CD14-positive monocyte (primary cell): ENCODE results near the gene DYNC1LI2. TPM values are rescaled to one million over a fixed set of nuclear protein-coding genes. Genes with fewer than 3 reads are reported as not detected.
A peak's percentile ranks its signal among the peaks of the same experiment; 100 is the strongest.

Source experiments
- DNase-seq, 3 donors: peaks; one replicate each; pipeline ENCODE4 v3.0.0-alpha.2; 2011 to 2022
- H2AFZ ChIP-seq: 2 replicates; pipeline ENCODE4 v1.6.0; 2012; ENCODE audit warnings: mild to moderate bottlenecking, low read depth, low read length, inconsistent platforms; ENCODE audit not compliant: insufficient read depth, poor library complexity, severe bottlenecking
- H3K27ac ChIP-seq, 2 donors: 1 replicate in 1 of 2; 2 replicates in 1 of 2; pipeline ENCODE4 v1.5.1; 2012 to 2013; ENCODE audit warnings: low read length in 2 of 2, control low read depth in 1 of 2, inconsistent platforms in 1 of 2, low read depth in 1 of 2, mild to moderate bottlenecking in 1 of 2
- H3K27me3 ChIP-seq, 2 donors: one replicate each; pipeline versions ENCODE4 v1.6.0 to v1.6.1; 2011 to 2013; ENCODE audit warnings: low read length in 2 of 2; ENCODE audit not compliant: control insufficient read depth in 2 of 2, insufficient read depth in 2 of 2
- H3K36me3 ChIP-seq, 2 donors: replicated peaks in 1 of 2; 1 replicate in 1 of 2; 2 replicates in 1 of 2; pipeline versions ENCODE4 v1.5.1 to v1.6.1; 2012 to 2013; ENCODE audit warnings: low read length in 2 of 2, control low read depth in 1 of 2, inconsistent platforms in 1 of 2, mild to moderate bottlenecking in 1 of 2; ENCODE audit not compliant: insufficient read depth in 2 of 2, control insufficient read depth in 1 of 2
- H3K4me1 ChIP-seq, 2 donors: 1 replicate in 1 of 2; 2 replicates in 1 of 2; pipeline versions ENCODE4 v1.5.1 to v1.6.1; 2012 to 2013; ENCODE audit warnings: low read length in 2 of 2, control low read depth in 1 of 2, inconsistent platforms in 1 of 2, mild to moderate bottlenecking in 1 of 2, moderate library complexity in 1 of 2; ENCODE audit not compliant: insufficient read depth in 2 of 2, control insufficient read depth in 1 of 2
- H3K4me2 ChIP-seq: replicated peaks from 2 replicates; pipeline ENCODE3; 2012; ENCODE audit warnings: low read length, moderate library complexity, mild to moderate bottlenecking; ENCODE audit not compliant: poor library complexity, severe bottlenecking; ENCODE audit errors: extremely low read depth
- H3K4me3 ChIP-seq, 3 experiments: fragments of 200-600 bp in 1 of 3; sonication (generic) in 1 of 3; replicated peaks in 1 of 3; 1 replicate in 2 of 3; 2 replicates in 1 of 3; pipeline ENCODE4 v1.5.1; 2011 to 2013; ENCODE audit warnings: low read length in 3 of 3, mild to moderate bottlenecking in 3 of 3, control low read depth in 2 of 3, low read depth in 2 of 3, inconsistent platforms in 1 of 3, moderate library complexity in 1 of 3
- H3K79me2 ChIP-seq: 2 replicates; pipeline ENCODE4 v1.6.0; 2012; ENCODE audit warnings: mild to moderate bottlenecking, control low read depth, inconsistent platforms, low read length, moderate library complexity; ENCODE audit not compliant: insufficient read depth
- H3K9ac ChIP-seq: 2 replicates; pipeline ENCODE4 v1.6.0; 2017; ENCODE audit warnings: low read length, mild to moderate bottlenecking; ENCODE audit not compliant: insufficient read depth, poor library complexity, severe bottlenecking
- H3K9me3 ChIP-seq, 2 donors: replicated peaks in 1 of 2; 1 replicate in 1 of 2; 2 replicates in 1 of 2; pipeline versions ENCODE4 v1.5.1 to v1.6.1; 2012 to 2013; ENCODE audit warnings: low read length in 2 of 2, control low read depth in 1 of 2; ENCODE audit not compliant: control insufficient read depth in 1 of 2, insufficient read depth in 1 of 2
- H4K20me1 ChIP-seq: 2 replicates; pipeline ENCODE4 v1.6.0; 2012; ENCODE audit warnings: mild to moderate bottlenecking, low read length, control low read depth, moderate library complexity; ENCODE audit not compliant: insufficient read depth
- H3K27ac Mint-ChIP-seq, 7 donors: one replicate each; pipeline ENCODE4 v1.8.0; 2020; ENCODE audit warnings: mild to moderate bottlenecking in 7 of 7, mixed read lengths in 7 of 7, moderate library complexity in 6 of 7, inconsistent platforms in 2 of 7
- H3K27me3 Mint-ChIP-seq, 3 donors: one replicate each; pipeline ENCODE4 v1.8.0; 2021 to 2022; ENCODE audit warnings: low read depth in 3 of 3, mild to moderate bottlenecking in 3 of 3, mixed read lengths in 3 of 3, moderate library complexity in 3 of 3, inconsistent platforms in 1 of 3
- H3K36me3 Mint-ChIP-seq, 2 donors: one replicate each; pipeline ENCODE4 v1.8.0; 2020; ENCODE audit warnings: mixed read lengths in 2 of 2, inconsistent platforms in 1 of 2, mild to moderate bottlenecking in 1 of 2
- H3K4me1 Mint-ChIP-seq: one replicate; pipeline ENCODE4 v1.8.0; 2020; ENCODE audit warnings: mild to moderate bottlenecking, mixed read lengths
- H3K4me3 Mint-ChIP-seq, 2 donors: one replicate each; pipeline ENCODE4 v1.8.0; 2020; ENCODE audit warnings: mild to moderate bottlenecking in 2 of 2, mixed read lengths in 2 of 2, moderate library complexity in 1 of 2
- H3K9me3 Mint-ChIP-seq, 7 donors: one replicate each; pipeline ENCODE4 v1.8.0; 2020 to 2022; ENCODE audit warnings: mixed read lengths in 7 of 7, mild to moderate bottlenecking in 6 of 7, moderate library complexity in 6 of 7, inconsistent platforms in 2 of 7
- WGBS: methylation state at CpG from one replicate; pipeline ENCODE4 v1.1.5; 2013; ENCODE audit warnings: missing lambda C conversion rate; ENCODE audit not compliant: insufficient coverage; 5-methylcytosine and 5-hydroxymethylcytosine counted together
- intact Hi-C, 2 donors: fragments of 100-400 bp; cut with micrococcal nuclease; formaldehyde crosslinking; loops; one replicate each; pipeline versions ENCODE4 v1.15.0 to v1.15.1; 2023
- polyA plus RNA-seq, 3 donors: library from polyadenylated mRNA; depleted of rRNA in 1 of 3; unstranded in 2 of 3; stranded (reverse) in 1 of 3; fragments of 300-500 nt in 2 of 3; fragments of >200 nt in 1 of 3; fragmentation: Illumina TruSeq in 2 of 3; gene quantifications; 1 replicate in 2 of 3; 2 replicates in 1 of 3; pipeline ENCODE4 v1.2.3, GENCODE V29; 2012 to 2021
- TF ChIP-seq, protein P1 (sequence below): fragments of 200-600 bp; IDR thresholded peaks from one replicate; pipeline ENCODE4 v1.8.0; 2022; ENCODE audit warnings: antibody characterized with exemption, mild to moderate bottlenecking

Gene DYNC1LI2
- polyA plus RNA-seq, 3 donors = 14.9 to 125 (median 23.9) TPM

DNA sequence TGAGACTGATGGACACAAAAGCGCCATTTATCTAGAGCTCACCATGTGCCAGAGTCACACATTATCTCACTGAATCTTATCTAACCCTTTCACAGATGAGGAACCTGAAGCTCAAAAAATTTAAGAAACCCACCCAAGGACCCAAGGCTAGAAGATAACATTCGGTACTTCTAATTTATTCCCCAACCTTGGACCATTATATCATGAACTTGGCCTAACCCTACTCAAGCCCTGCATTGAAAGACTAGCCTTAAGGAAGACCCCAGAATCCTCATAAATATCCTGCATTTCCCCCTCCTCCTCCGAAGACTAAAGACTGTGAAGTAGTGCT, 548 bp upstream of the DYNC1LI2 start:
- 10% methylated on average over 2 of the region's 3 CpGs for WGBS

DNA sequence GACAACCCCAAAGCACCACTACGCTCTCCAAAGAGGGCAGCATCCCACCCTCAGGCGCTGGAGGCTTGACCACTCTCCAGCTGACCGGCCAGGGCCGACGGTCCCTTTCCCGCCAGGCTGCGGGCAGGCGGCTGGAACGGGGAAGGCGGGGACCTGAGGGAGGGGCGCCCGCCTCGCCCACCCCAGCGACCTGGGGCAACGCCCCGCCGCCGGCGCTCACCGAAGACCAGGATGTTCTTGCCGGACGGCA, 431 bp downstream of the DYNC1LI2 start:
- TF ChIP-seq, protein P1, sequence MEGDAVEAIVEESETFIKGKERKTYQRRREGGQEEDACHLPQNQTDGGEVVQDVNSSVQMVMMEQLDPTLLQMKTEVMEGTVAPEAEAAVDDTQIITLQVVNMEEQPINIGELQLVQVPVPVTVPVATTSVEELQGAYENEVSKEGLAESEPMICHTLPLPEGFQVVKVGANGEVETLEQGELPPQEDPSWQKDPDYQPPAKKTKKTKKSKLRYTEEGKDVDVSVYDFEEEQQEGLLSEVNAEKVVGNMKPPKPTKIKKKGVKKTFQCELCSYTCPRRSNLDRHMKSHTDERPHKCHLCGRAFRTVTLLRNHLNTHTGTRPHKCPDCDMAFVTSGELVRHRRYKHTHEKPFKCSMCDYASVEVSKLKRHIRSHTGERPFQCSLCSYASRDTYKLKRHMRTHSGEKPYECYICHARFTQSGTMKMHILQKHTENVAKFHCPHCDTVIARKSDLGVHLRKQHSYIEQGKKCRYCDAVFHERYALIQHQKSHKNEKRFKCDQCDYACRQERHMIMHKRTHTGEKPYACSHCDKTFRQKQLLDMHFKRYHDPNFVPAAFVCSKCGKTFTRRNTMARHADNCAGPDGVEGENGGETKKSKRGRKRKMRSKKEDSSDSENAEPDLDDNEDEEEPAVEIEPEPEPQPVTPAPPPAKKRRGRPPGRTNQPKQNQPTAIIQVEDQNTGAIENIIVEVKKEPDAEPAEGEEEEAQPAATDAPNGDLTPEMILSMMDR = no peak
- no peak for DNase-seq
- Histone ChIP-seq H3K27me3 (peaks cover 7 to 22% of the 10 kb centered on the region in 2 donors), H2AFZ (peak overlapping the region; percentile 97), H3K27ac (peak overlapping the region in 1 of 2 donors; percentile 86), H3K36me3 (peaks cover 12 to 23% of the 10 kb centered on the region in 2 donors), H3K4me3 (peak overlapping the region; percentile 70 to 94 (median 79)), H3K9ac (peak overlapping the region; percentile 94), H3K9me3 (no peaks in the 10 kb centered on the region), H3K4me1 (peaks cover 47 to 56% of the 10 kb centered on the region in 2 donors), H4K20me1 (peaks cover 50% of the 10 kb centered on the region), H3K4me2 (peak overlapping the region; percentile 94), H3K79me2 (peaks cover 38% of the 10 kb centered on the region)
- WGBS = under 1% methylated on average over 22 of the region's 22 CpGs
- Mint-ChIP-seq H3K4me1 (peaks cover 50% of the 10 kb centered on the region), H3K9me3 (peaks cover 0 to 6% (median 2%) of the 10 kb centered on the region in 7 donors), H3K4me3 (peak overlapping the region; percentile 87 to 96), H3K27ac (peak overlapping the region in 6 of 7 donors; percentile 32 to 96 (median 86)), H3K27me3 (peaks cover 13 to 18% (median 16%) of the 10 kb centered on the region in 3 donors), H3K36me3 (peaks cover 27 to 28% of the 10 kb centered on the region in 2 donors)
- intact Hi-C loops = no loop called here

More for the DNA sequence above, 548 bp upstream of the DYNC1LI2 start:
- Mint-ChIP-seq H3K4me1 (peaks cover 42% of the 10 kb centered on the region), H3K36me3 (peaks cover 24 to 25% of the 10 kb centered on the region in 2 donors), H3K27me3 (peaks cover 13 to 18% (median 15%) of the 10 kb centered on the region in 3 donors), H3K4me3 (peak overlapping the region; percentile 45 to 76), H3K9me3 (peaks cover 0 to 6% (median 2%) of the 10 kb centered on the region in 7 donors), H3K27ac (peak overlapping the region; percentile 18 to 88 (median 73))
- Histone ChIP-seq H3K27me3 (peaks cover 10 to 22% of the 10 kb centered on the region in 2 donors), H4K20me1 (peaks cover 41% of the 10 kb centered on the region), H3K36me3 (peaks cover 12 to 23% of the 10 kb centered on the region in 2 donors), H3K4me2 (peak overlapping the region; percentile 94), H2AFZ (peak overlapping the region; percentile 97), H3K9ac (peak overlapping the region; percentile 94), H3K4me3 (peak overlapping the region in 1 of 3 experiments; percentile 40), H3K9me3 (no peaks in the 10 kb centered on the region), H3K4me1 (peaks cover 38 to 46% of the 10 kb centered on the region in 2 donors), H3K79me2 (peaks cover 38% of the 10 kb centered on the region), H3K27ac (no peak overlapping the region)
- TF ChIP-seq, protein P1 = peak; percentile 55
- intact Hi-C loops = no loop called here
- DNase-seq = no peak
